GM12872 (cell line): ENCODE data around the gene PNMA1.
A peak's percentile ranks its signal among the peaks of the same experiment; 100 is the strongest.

Experiments
- CTCF ChIP-seq: IDR thresholded peaks from 3 replicates; pipeline ENCODE4 v1.5.1; 2011; ENCODE audit warnings: low read depth, mild to moderate bottlenecking, low read length, moderate library complexity; ENCODE audit not compliant: insufficient read depth

PNMA1 gene

GRCh38 chr14:73739174-73739898 lies 25.2 kb upstream of the PNMA1 start:
- no peak for TF ChIP-seq CTCF

GRCh38 chr14:73738518-73739173 lies 24.5 kb upstream of the PNMA1 start:
- TF ChIP-seq CTCF: no peak

- no peak for TF ChIP-seq CTCF
These were observed 22.7 kb upstream of the PNMA1 start for GRCh38 chr14:73736842-73737241.

GRCh38 chr14:73732006-73732405 lies 17.8 kb upstream of the PNMA1 start:
- no peak for TF ChIP-seq CTCF

GRCh38 chr14:73731111-73731510 lies 16.9 kb upstream of the PNMA1 start:
- no peak for TF ChIP-seq CTCF

GRCh38 chr14:73729556-73730265 lies 15.5 kb upstream of the PNMA1 start:
- no peak for TF ChIP-seq CTCF

- TF ChIP-seq CTCF: peak; percentile 93
These were observed 14.6 kb upstream of the PNMA1 start for GRCh38 chr14:73728717-73729330.
